GM19395 (cell line): ENCODE results near the gene SLC27A5.
"Not testable (repeated sequence)": the region's sequence is repeated elsewhere in the genome, so short reads cannot be mapped to it uniquely, and the experiment has no call there.

ENCODE experiments used
- ATAC-seq: cut with Tn5 transposase; IDR thresholded peaks from one replicate; pipeline ENCODE4 v1.9.1; 2021; ENCODE audit warnings: mild to moderate bottlenecking, moderate library complexity; ENCODE audit not compliant: unreplicated experiment

Gene SLC27A5

DNA sequence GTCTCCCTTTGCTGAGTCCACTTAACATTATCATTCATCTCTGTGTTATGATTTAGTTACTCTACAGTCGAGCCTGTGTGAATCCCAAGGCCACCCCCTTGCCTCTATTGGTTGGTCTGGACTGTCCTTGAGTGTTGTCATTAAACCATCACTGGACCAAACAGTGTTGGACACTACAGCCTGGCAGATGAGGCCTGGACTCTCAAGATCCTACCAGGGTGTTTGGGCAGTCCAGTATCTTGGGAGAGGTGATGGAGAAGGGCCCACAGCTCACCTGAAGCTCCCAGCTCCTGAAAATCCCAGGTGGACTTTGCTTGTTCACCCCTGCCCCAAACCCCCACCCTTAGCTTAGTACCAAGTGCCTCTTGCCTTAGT lies 39.3 kb upstream of the SLC27A5 start:
- no peak for ATAC-seq

DNA sequence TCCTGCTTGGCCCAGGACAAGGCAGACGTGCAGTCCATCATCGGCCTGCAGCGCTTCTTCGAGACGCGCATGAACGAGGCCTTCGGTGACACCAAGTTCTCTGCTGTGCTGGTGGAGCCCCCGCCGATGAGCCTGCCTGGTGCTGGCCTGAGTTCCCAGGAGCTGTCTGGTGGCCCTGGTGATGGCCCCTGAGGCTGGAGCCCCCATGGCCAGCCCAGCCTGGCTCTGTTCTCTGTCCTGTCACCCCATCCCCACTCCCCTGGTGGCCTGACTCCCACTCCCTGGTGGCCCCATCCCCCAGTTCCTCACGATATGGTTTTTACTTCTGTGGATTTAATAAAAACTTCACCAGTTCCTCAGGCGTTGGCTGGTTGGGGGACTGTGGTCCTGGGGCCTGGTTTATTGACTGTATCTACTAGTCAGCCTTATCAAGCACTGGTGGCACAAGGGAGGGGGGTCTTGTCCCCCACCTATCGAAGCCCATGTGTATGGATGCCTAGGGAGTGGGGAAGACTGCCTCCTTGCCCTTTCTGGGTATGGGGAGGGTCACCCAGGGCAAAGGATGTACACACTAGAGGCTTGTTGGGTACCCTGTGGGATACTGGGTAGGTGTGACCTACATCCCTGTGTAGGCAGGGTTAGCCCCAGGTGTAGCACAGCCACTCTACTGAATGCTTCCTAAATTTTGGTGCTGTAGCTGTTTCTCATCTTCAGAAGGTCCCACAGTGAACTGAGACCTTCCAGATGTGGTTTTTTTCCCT lies 38.8 kb upstream of the SLC27A5 start:
- ATAC-seq: no peak

DNA sequence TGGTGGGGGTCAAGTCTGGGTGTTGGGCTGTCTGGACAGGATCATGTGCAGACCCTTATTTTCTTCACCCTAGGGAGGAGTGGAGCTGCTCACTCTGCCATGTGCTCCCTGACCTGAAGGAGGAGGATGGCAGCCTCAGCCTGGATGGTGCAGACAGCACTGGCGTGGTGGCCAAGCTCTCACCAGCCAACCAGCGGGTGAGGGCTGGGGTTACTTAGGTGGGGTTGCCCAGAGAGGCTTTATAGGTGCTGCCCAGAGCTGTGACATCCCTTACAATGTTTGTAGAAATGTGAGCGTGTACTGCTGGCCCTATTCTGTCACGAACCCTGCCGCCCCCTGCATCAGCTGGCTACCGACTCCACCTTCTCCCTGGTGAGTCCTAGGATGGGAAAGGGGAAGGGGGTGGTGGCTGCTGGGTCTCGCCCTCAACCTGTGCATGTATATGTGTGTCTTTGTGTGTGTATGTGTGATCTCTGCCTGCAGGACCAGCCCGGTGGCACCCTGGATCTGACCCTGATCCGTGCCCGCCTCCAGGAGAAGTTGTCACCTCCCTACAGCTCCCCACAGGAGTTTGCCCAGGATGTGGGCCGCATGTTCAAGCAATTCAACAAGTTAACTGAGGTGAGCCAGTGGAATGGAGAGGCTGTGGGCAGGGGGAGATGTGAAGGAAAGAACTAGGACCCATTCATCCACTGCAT lies 38.0 kb upstream of the SLC27A5 start:
- ATAC-seq: no peak

DNA sequence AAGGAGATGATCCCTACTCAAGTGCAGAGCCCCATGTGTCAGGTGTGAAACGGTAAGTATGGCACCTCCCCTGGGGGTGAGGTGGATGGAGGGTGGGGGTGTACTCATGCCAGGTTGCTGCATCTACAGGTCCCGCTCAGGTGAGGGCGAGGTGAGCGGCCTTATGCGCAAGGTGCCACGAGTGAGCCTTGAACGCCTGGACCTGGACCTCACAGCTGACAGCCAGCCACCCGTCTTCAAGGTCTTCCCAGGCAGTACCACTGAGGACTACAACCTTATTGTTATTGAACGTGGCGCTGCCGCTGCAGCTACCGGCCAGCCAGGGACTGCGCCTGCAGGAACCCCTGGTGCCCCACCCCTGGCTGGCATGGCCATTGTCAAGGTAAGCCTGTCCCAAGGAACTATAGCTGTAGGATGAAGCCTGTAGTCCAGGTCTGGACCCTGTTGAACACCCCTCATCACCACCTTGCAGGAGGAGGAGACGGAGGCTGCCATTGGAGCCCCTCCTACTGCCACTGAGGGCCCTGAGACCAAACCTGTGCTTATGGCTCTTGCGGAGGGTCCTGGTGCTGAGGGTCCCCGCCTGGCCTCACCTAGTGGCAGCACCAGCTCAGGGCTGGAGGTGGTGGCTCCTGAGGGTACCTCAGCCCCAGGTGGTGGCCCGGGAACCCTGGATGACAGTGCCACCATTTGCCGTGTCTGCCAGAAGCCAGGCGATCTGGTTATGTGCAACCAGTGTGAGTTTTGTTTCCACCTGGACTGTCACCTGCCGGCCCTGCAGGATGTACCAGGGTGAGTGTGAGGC lies 37.3 kb upstream of the SLC27A5 start:
- ATAC-seq: no peak

DNA sequence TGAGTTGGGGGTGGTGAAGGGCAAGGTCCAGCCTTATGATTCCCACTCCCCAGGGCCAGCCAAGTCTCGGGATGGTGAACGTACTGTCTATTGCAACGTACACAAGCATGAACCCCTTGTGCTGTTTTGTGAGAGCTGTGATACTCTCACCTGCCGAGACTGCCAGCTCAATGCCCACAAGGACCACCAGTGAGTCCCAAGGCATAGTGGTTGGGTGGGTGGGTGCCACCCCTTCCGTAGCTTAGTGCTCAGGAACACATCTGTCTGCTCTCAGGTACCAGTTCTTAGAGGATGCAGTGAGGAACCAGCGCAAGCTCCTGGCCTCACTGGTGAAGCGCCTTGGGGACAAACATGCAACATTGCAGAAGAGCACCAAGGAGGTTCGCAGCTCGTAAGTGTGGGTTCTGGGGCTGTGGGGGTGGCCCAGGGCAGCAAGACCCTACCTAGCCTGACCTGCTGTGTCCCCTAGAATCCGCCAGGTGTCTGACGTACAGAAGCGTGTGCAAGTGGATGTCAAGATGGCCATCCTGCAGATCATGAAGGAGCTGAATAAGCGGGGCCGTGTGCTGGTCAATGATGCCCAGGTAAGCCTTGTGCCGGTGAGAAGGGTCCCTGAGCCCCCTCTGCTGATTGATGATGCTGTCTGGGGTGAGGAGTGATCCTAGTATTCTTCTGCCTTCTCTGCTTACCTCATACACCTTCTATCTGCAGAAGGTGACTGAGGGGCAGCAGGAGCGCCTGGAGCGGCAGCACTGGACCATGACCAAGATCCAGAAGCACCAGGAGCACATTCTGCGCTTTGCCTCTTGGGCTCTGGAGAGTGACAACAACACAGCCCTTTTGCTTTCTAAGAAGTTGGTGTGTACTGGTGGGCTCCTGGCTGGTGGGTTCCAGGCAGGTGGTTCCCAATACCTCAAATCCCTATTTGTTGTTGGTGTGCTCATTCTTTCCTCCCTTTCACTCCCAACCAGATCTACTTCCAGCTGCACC lies 35.8 kb upstream of the SLC27A5 start:
- ATAC-seq: no peak

DNA sequence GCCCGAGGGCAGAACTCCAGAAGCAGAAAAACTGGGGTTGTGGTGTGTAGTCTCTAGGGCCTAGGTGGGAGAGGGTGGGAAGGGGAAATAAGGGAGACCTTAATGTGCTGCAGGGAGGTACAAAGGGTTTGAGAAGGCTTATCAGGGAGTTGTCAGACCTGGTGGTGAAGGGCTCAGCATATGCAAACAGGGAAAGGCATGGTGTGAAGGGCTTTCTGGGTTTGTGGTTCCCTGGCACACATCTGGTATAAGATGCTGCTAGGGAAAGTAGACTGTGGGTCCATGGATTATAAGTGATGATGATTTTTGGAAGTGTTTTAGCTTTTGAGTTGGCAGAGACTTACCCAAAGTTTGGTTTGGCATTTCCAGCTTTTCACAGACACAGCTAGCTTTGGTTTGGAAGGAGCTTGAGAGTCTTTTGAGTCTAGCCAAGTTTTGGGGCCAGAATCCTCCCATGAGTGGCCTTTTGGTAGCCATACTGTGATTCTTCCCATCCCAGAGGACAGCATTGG lies 34.3 kb upstream of the SLC27A5 start:
- no peak for ATAC-seq

DNA sequence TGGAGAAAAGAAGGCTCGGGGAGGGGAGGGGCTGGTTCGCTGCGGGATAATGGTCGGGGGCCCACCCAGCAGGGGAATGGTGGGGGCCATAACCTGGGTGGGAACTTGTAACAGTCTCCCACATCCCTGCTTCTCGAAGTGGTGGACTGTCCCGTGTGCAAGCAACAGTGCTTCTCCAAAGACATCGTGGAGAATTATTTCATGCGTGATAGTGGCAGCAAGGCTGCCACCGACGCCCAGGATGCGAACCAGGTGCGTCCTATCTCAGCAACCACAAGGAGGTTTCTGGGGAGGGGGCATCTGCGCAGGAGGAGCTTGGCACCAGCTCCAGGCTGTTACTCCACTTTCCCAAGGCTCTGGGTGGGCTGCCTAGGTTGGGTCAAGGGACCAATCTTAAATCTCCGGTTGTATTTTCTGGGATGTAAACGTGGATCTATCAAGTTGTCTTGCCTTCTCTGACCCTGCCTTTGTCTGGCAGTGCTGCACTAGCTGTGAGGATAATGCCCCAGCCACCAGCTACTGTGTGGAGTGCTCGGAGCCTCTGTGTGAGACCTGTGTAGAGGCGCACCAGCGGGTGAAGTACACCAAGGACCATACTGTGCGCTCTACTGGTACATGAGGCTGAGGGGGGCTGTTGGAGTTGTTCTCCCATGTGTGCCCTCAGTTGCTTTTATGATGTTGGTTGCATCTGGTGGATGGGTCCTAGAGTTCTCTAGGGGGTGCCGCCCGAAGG lies 33.7 kb upstream of the SLC27A5 start:
- ATAC-seq: no peak

DNA sequence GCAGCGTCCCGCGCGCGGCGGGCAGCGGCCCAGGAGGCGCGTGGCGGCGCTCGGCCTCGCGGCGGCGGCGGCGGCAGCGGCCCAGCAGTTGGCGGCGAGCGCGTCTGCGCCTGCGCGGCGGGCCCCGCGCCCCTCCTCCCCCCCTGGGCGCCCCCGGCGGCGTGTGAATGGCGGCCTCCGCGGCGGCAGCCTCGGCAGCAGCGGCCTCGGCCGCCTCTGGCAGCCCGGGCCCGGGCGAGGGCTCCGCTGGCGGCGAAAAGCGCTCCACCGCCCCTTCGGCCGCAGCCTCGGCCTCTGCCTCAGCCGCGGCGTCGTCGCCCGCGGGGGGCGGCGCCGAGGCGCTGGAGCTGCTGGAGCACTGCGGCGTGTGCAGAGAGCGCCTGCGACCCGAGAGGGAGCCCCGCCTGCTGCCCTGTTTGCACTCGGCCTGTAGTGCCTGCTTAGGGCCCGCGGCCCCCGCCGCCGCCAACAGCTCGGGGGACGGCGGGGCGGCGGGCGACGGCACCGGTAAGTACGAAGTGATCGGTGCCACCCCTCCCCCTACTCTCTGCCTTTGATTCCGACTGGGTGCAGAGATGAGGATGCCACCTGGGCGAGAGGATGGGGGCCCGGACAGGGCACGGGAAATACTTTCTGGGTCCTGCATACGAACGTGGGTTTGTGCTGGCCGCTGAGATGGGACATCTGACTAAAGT lies 32.9 kb upstream of the SLC27A5 start:
- peak; percentile 46 for ATAC-seq

DNA sequence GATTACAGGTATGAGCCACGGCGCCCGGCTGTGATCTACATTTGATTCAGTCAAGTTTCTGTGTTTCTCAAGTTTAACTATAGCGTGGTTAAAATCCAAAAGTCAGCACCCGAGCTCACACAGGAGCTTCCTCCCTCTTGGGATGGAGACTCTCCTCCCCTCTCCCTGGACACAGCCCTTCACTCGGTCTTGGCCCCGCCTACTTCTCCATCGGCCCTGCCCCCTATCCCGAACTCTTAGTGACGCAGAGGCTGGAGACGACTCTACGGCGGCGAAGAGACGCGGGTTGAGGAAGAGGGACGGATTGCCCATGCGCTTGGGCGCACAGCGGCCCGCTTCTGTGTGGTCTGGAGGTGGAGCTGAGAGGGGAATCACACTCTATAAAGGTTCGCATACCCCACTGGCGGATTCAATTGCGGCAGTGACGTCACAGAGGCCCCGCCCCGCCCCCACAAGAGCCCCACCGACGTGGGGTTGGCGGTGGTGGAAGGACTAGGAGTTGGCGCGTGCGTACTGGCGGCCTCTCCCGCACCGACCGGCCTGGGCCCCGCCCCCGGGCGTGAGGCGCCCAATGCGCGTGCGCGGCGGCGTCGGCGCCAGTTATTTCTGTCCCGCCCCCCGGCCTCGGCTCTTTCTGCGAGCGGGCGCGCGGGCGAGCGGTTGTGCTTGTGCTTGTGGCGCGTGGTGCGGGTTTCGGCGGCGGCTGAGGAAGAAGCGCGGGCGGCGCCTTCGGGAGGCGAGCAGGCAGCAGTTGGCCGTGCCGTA lies 32.2 kb upstream of the SLC27A5 start, which contains the start of gene TRIM28:
TSS of gene TRIM28 (plus strand) at position 239 of the 765 bp plus-strand sequence. CDS start 694 bp downstream, outside the sequence.
- peak; percentile 85 for ATAC-seq

DNA sequence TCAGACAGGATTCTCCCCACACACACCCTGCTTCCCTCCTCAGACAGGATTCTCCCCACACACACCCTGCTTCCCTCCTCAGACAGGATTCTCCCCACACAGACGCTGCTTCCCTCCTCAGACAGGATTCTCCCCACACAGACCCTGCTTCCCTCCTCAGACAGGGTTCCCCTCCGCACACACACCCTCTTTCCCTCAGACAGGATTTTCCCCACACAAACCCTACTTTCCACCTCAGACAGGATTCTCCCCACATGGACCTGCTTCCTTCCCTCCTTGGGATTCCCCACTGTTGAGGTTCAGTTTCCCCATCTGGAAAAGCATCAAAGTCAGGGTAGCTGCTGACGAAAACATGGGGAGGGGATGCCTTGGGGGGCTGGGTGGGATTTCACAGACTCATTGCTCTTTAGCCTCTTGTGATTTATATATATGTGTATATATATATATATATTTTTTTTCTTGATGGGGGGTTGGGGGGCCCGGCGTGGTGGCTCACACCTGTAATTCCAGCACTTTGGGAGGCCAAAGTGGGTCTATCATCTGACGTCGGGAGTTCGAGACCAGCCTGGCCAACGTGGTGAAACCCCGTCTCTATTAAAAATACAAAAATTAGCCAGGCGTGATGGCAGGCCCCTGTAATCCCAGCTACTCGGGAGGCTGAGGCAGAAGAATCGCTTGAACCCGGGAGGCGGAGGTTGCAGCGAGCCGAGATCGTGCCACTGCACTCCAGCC lies 31.0 kb upstream of the SLC27A5 start:
- not testable (repeated sequence) for ATAC-seq

DNA sequence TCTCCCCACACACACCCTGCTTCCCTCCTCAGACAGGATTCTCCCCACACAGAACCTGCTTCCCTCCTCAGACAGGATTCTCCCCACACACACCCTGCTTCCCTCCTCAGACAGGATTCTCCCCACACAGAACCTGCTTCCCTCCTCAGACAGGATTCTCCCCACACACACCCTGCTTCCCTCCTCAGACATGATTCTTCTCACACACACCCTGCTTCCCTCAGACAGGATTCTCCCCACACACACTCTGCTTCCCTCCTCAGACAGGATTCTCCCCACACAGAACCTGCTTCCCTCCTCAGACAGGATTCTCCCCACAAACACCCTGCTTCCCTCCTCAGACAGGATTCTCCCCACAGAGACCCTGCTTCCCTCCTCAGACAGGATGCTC lies 27.4 kb upstream of the SLC27A5 start:
- not testable (repeated sequence) for ATAC-seq

DNA sequence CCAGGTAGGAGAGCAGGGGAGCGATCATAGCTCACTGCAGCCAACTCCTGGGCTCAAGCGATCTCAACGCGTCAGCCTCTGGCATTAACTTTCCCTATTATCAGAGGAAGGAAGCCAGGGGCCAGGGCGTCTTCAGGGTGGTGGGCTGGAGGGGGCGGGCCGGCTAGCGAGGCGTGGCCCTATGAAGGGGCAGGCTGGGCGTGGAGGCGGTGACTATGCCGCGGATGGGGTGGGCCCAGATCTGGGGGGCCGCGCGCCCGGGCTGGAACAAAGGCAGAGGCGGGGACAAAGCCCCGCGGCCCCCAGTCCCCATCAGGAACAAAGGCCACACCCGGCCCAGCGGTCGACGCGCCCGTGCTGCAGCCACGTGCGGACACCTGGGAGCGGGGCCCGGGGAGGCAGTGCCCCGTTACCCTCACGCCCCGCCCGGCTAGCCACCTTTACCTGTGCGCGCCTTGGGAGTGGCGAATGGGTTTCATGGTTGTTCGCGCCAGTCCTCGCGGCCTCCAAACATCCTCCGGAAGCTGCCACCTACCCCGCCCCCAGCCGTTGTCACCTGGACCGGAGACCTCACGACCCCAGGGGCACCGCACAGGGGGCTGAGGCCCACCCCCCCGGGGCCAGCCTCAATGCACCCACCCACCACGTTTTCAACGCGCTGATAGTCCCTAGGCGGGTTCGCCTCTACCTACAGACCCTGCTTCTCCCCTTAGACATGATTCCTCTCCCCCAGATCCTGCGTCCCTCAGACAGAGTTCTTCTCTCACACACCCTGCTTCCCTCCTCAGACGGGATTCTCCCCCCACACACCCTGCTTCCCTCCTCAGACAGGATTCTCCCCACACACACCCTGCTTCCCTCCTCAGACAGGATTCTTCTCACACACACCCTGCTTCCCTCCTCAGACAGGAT lies 26.7 kb upstream of the SLC27A5 start:
- no peak for ATAC-seq

DNA sequence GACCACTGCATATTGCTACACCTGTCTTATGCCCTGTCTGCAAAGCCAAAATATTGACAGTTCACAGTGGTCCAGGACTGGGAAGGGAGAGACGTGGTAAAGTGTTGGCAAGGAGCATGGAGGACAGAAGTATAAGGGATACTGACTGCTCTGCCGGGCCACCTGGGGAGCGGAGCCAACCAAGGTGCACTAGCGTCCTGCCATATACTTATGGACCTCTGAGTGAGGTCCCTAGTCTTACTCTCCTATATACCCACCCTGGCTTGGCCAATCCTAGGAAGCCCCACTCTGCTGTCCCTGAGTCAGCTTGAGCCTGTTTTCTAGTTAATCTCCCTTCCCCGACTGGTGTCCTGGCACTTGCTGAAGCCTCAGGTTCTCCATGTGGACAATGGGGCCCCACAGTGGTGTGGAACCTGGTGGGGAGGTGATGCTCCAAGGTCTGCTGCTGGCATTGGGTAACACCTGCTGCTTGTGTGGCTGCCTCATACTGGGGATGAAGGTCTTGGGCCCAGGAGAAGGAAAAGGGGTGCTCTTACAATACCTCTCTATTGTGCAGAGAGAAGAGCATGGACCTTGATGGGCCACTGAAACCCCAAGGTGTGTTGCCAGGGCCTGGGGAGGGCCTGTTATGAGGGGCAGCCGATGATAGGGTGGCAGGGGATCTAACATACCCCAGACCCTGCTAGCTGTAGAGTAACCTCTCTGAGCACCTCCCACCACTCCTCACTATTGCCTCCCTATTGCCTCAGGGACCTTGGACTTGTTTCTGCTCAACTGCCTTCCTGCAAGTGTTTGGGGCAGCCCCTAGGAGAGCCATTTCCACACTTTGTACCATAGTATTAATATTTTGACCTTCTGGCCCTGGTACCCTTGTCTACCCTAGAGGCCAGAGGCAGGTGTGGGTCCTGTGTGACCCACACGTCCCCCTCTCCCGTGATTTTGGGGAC lies 25.3 kb upstream of the SLC27A5 start:
- ATAC-seq: no peak

DNA sequence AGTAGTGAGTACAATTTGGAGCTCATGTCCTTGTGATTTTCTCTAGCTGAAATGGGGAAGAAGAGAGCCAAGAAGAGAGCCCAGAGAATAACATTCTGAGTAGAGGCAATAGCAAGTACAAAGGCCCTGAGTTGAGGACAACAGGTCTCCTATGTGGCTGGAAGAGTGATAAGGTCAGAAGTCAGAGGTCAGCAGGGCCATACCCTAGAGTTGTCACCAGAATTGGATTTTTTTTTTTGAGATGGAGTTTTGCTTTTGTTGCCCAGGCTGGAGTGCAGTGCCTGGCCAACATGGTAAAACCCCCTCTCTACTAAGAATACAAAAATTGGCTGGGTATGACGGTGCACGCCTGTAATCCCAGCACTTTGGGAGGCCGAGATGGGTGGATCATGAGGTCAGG lies 24.1 kb upstream of the SLC27A5 start:
- ATAC-seq: no peak
